ENCODE data around the gene SPOCK1.

- TF ChIP-seq EGR1 (IDR thresholded peaks at IDR 0.05; ENCODE audit: low read depth) (no peak), YY1 (IDR thresholded peaks at IDR 0.05; ENCODE audit: extremely low read depth, insufficient replicate concordance, low read depth, low read length) (no peak), EZH2 (IDR thresholded peaks at IDR 0.05) (no peak), SIN3A (IDR thresholded peaks at IDR 0.05; ENCODE audit: low read depth) (no peak), POLR2AphosphoS5 (IDR thresholded peaks at IDR 0.05; ENCODE audit: low read depth, low read length) (no peak), FOSL1 (IDR thresholded peaks at IDR 0.05; ENCODE audit: low read depth) (no peak), MAX (IDR thresholded peaks at IDR 0.05) (no peak), POLR2A (IDR thresholded peaks at IDR 0.05; ENCODE audit: borderline replicate concordance, extremely low read depth, insufficient read depth, insufficient read length) (no peak), EZH2phosphoT487 (IDR thresholded peaks at IDR 0.05; ENCODE audit: borderline replicate concordance) (no peak)
- TF ChIP-seq, protein P1, sequence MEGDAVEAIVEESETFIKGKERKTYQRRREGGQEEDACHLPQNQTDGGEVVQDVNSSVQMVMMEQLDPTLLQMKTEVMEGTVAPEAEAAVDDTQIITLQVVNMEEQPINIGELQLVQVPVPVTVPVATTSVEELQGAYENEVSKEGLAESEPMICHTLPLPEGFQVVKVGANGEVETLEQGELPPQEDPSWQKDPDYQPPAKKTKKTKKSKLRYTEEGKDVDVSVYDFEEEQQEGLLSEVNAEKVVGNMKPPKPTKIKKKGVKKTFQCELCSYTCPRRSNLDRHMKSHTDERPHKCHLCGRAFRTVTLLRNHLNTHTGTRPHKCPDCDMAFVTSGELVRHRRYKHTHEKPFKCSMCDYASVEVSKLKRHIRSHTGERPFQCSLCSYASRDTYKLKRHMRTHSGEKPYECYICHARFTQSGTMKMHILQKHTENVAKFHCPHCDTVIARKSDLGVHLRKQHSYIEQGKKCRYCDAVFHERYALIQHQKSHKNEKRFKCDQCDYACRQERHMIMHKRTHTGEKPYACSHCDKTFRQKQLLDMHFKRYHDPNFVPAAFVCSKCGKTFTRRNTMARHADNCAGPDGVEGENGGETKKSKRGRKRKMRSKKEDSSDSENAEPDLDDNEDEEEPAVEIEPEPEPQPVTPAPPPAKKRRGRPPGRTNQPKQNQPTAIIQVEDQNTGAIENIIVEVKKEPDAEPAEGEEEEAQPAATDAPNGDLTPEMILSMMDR (IDR thresholded peaks at IDR 0.05 in 2 of 3, conservative IDR thresholded peaks at IDR 0.05 in 1 of 3; ENCODE audit: borderline replicate concordance in 1 of 3, insufficient read depth in 1 of 3, low read depth in 2 of 3, low read length in 2 of 3), result no peak
Measured at GRCh38 chr5:137309290-137309689, 189.8 kb downstream of the SPOCK1 start.

All from HCT116 (cell line).